CD4-positive, alpha-beta memory T cell (primary cell): Measurements from ENCODE around the gene SMOC1. TPM values are rescaled to one million over a fixed set of nuclear protein-coding genes. Genes with fewer than 3 reads are reported as not detected.
A peak's percentile ranks its signal among the peaks of the same experiment; 100 is the strongest.

Experiments used
- CTCF ChIA-PET: fragments of 350-600 bp; sonication (Branson Sonifier 250); formaldehyde crosslinking; loops from one replicate; lab custom pipeline; 2021; ENCODE audit warnings: inconsistent platforms; ENCODE audit not compliant: partially characterized antibody; lab: Charles Lee
- POLR2A ChIA-PET: fragments of 350-600 bp; sonication (Branson Sonifier 250); formaldehyde crosslinking; loops from one replicate; lab custom pipeline; 2021; ENCODE audit not compliant: partially characterized antibody; lab: Charles Lee
- DNase-seq, 5 donors: peaks; one replicate each; pipeline versions ENCODE4 v3.0.0 to v3.0.0-alpha.2; 2020 to 2022; ENCODE audit warnings: mixed read lengths in 1 of 5
- H3K27ac ChIP-seq: one replicate; pipeline ENCODE4 v1.7.0; 2013; ENCODE audit warnings: low read depth, low read length
- H3K27me3 ChIP-seq: 2 replicates; pipeline ENCODE4 v1.7.0; 2013; ENCODE audit warnings: mild to moderate bottlenecking, low read length, moderate library complexity; ENCODE audit not compliant: insufficient read depth
- H3K36me3 ChIP-seq: 2 replicates; pipeline ENCODE4 v1.7.0; 2013; ENCODE audit warnings: mild to moderate bottlenecking, low read length, moderate library complexity; ENCODE audit not compliant: insufficient read depth
- H3K4me1 ChIP-seq: 2 replicates; pipeline ENCODE4 v1.7.0; 2013; ENCODE audit warnings: mild to moderate bottlenecking, low read length, moderate library complexity; ENCODE audit not compliant: insufficient read depth
- H3K4me3 ChIP-seq, 2 donors: one replicate each; pipeline ENCODE4 v1.7.0; 2013; ENCODE audit warnings: low read length in 2 of 2, mild to moderate bottlenecking in 1 of 2
- H3K9me3 ChIP-seq, 2 donors: one replicate each; pipeline ENCODE4 v1.7.0; 2013; ENCODE audit warnings: low read length in 2 of 2, control low read depth in 1 of 2; ENCODE audit not compliant: control insufficient read depth in 1 of 2
- H3K27ac Mint-ChIP-seq, 7 donors: one replicate each; pipeline ENCODE4 v1.8.0; 2020 to 2021; ENCODE audit warnings: mixed read lengths in 7 of 7, mild to moderate bottlenecking in 6 of 7, inconsistent platforms in 3 of 7, moderate library complexity in 3 of 7
- H3K27me3 Mint-ChIP-seq, 2 donors: one replicate each; pipeline ENCODE4 v1.8.0; 2020 to 2021; ENCODE audit warnings: mixed read lengths in 2 of 2
- H3K36me3 Mint-ChIP-seq, 2 donors: one replicate each; pipeline ENCODE4 v1.8.0; 2020 to 2021; ENCODE audit warnings: mixed read lengths in 2 of 2, inconsistent platforms in 1 of 2, mild to moderate bottlenecking in 1 of 2
- H3K4me1 Mint-ChIP-seq, 4 donors: one replicate each; pipeline ENCODE4 v1.8.0; 2020 to 2021; ENCODE audit warnings: mixed read lengths in 4 of 4, mild to moderate bottlenecking in 1 of 4
- H3K4me3 Mint-ChIP-seq, 8 donors: one replicate each; pipeline ENCODE4 v1.8.0; 2020 to 2021; ENCODE audit warnings: mixed read lengths in 8 of 8, mild to moderate bottlenecking in 7 of 8, moderate library complexity in 6 of 8, inconsistent platforms in 3 of 8
- H3K9me3 Mint-ChIP-seq, 8 donors: one replicate each; pipeline ENCODE4 v1.8.0; 2020 to 2021; ENCODE audit warnings: mixed read lengths in 8 of 8, mild to moderate bottlenecking in 5 of 8, inconsistent platforms in 3 of 8, moderate library complexity in 1 of 8
- intact Hi-C: fragments of 100-400 bp; cut with micrococcal nuclease; formaldehyde crosslinking; loops from one replicate; pipeline ENCODE4 v1.15.1; 2023
- polyA plus RNA-seq, 2 donors: library from polyadenylated mRNA; unstranded; fragments of 300-500 nt; fragmentation: Illumina TruSeq; gene quantifications; one replicate each; pipeline ENCODE4 v1.2.3, GENCODE V29; 2021
- total RNA-seq, 2 experiments: library from RNA; stranded (reverse); gene quantifications; one replicate each; pipeline ENCODE4 v1.2.3, GENCODE V29; 2021

SMOC1 gene
- total and polyA plus RNA-seq, 4 experiments from 2014 or later: not detected

DNA sequence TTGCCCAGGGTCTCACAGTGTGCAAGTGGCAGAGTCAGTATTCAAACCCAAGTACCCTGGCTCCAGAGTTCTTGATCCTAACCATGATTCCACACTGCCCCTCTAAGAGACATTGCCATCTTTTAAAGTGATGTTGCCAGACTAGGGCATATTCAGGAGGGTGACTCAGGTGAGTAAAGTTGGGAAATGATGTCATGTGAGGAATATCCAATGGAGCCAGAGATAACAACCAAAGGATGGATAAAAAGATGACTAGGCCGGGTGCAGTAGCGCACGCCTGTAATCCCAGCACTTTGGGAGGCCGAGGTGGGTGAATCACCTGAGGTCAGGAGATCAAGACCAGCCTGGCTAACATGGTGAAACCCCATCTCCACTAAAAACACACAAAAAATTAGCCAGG is 85.6 kb downstream of the SMOC1 start:
- intact Hi-C loops: no loop called here
- H3K36me3 ChIP-seq: no peaks in the 10 kb centered on the region
- H3K4me1 ChIP-seq: no peaks in the 10 kb centered on the region
- H3K27me3 ChIP-seq: no peaks in the 10 kb centered on the region
- Mint-ChIP-seq H3K27ac (no peak overlapping the region), H3K4me3 (no peak overlapping the region), H3K9me3 (no peaks in the 10 kb centered on the region), H3K4me1 (no peaks in the 10 kb centered on the region), H3K27me3 (peaks cover 2 to 6% of the 10 kb centered on the region in 2 donors), H3K36me3 (no peaks in the 10 kb centered on the region)
- no peak for DNase-seq
- CTCF ChIA-PET: no interaction called here
- POLR2A ChIA-PET: no interaction called here
- H3K4me3 ChIP-seq: no peak overlapping the region
- no peak overlapping the region for H3K27ac ChIP-seq
- H3K9me3 ChIP-seq: no peaks in the 10 kb centered on the region

- Mint-ChIP-seq H3K9me3 (no peaks in the 10 kb centered on the region), H3K27me3 (peaks cover 2% of the 10 kb centered on the region in 2 donors), H3K36me3 (no peaks in the 10 kb centered on the region), H3K4me3 (no peak overlapping the region), H3K4me1 (no peaks in the 10 kb centered on the region), H3K27ac (no peak overlapping the region)
- Histone ChIP-seq H3K27ac (no peak overlapping the region), H3K36me3 (no peaks in the 10 kb centered on the region), H3K27me3 (peaks cover under 1% of the 10 kb centered on the region), H3K4me1 (no peaks in the 10 kb centered on the region), H3K9me3 (no peaks in the 10 kb centered on the region), H3K4me3 (no peak overlapping the region)
- intact Hi-C loops: no loop called here
- POLR2A ChIA-PET: no interaction called here
- CTCF ChIA-PET: no interaction called here
- DNase-seq: no peak
Observed at GRCh38 chr14:69968132-69968531, 88.9 kb downstream of the SMOC1 start.

- ChIA-PET CTCF (no interaction called here), POLR2A (no interaction called here)
- Histone ChIP-seq H3K36me3 (no peaks in the 10 kb centered on the region), H3K27ac (no peak overlapping the region), H3K4me1 (no peaks in the 10 kb centered on the region), H3K9me3 (no peaks in the 10 kb centered on the region), H3K27me3 (peaks cover 5% of the 10 kb centered on the region), H3K4me3 (no peak overlapping the region)
- intact Hi-C loops: no loop called here
- no peak for DNase-seq
- H3K4me1 Mint-ChIP-seq: no peaks in the 10 kb centered on the region
- peaks cover 2% of the 10 kb centered on the region in 2 donors for H3K27me3 Mint-ChIP-seq
- H3K27ac Mint-ChIP-seq: no peak overlapping the region
- H3K36me3 Mint-ChIP-seq: no peaks in the 10 kb centered on the region
- H3K4me3 Mint-ChIP-seq: no peak overlapping the region
- no peaks in the 10 kb centered on the region for H3K9me3 Mint-ChIP-seq
Observed at GRCh38 chr14:69968681-69969080, 89.5 kb downstream of the SMOC1 start.

GRCh38 chr14:69972755-69973154 is 93.5 kb downstream of the SMOC1 start:
- no peaks in the 10 kb centered on the region for H3K36me3 Mint-ChIP-seq
- no peak overlapping the region for H3K27ac Mint-ChIP-seq
- Histone ChIP-seq H3K36me3 (no peaks in the 10 kb centered on the region), H3K4me1 (no peaks in the 10 kb centered on the region), H3K4me3 (no peak overlapping the region), H3K27ac (no peak overlapping the region), H3K27me3 (peaks cover 5% of the 10 kb centered on the region), H3K9me3 (no peaks in the 10 kb centered on the region)
- ChIA-PET CTCF (no interaction called here), POLR2A (no interaction called here)
- no peaks in the 10 kb centered on the region for H3K4me1 Mint-ChIP-seq
- H3K4me3 Mint-ChIP-seq: no peak overlapping the region
- intact Hi-C loops: no loop called here
- no peaks in the 10 kb centered on the region for H3K9me3 Mint-ChIP-seq
- H3K27me3 Mint-ChIP-seq: peaks cover 6 to 12% of the 10 kb centered on the region in 2 donors
- DNase-seq: no peak

DNA sequence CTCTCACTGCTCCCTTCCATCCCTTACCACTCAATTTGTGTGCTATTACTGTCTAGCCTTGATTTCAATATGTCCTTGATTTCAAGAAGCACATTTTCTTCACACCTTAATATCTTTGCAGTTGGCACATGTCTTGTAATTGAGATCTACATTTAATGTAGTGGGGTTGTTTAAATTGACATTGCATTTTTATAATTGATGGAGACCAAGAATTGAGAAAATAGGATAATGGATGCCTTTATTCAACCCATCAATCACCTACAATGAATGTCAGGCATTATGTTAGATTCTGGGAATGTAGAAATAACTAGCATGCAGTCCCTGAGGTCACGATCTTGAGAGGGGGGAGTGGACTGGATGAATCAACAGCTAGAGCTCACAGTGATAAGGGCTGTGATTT is 94.6 kb downstream of the SMOC1 start:
- intact Hi-C loops: no loop called here
- no peaks in the 10 kb centered on the region for H3K4me1 ChIP-seq
- H3K4me3 ChIP-seq: no peak overlapping the region
- peaks cover 6 to 12% of the 10 kb centered on the region in 2 donors for H3K27me3 Mint-ChIP-seq
- H3K4me3 Mint-ChIP-seq: no peak overlapping the region
- POLR2A ChIA-PET: no interaction called here
- no peaks in the 10 kb centered on the region for H3K9me3 Mint-ChIP-seq
- no peak overlapping the region for H3K27ac ChIP-seq
- H3K4me1 Mint-ChIP-seq: no peaks in the 10 kb centered on the region
- H3K36me3 Mint-ChIP-seq: no peaks in the 10 kb centered on the region
- H3K9me3 ChIP-seq: no peaks in the 10 kb centered on the region
- H3K27me3 ChIP-seq: peaks cover 5% of the 10 kb centered on the region
- no peak overlapping the region for H3K27ac Mint-ChIP-seq
- no peaks in the 10 kb centered on the region for H3K36me3 ChIP-seq
- CTCF ChIA-PET: no interaction called here
- DNase-seq: no peak

DNA sequence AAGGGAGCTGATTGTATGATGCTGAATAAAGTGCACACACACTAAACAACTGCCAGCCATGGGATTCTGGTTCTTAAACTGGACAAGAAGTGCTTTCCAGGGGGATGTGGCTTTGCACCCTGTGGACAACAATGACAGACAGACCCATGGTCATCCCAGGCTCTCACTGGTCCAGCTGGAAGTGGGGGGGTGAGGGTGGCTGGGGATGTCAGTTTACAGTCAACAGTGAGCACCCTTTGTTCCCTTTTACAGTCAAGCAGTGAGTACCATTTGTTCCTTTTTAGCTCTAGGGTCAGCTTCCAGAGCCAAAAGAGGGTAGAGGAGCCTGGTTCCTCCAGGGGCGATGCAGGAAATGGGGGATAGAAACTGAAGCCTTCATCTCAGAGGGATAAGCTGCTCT is 100.7 kb downstream of the SMOC1 start:
- no peaks in the 10 kb centered on the region for H3K36me3 Mint-ChIP-seq
- Histone ChIP-seq H3K4me3 (no peak overlapping the region), H3K36me3 (no peaks in the 10 kb centered on the region), H3K4me1 (no peaks in the 10 kb centered on the region), H3K27ac (no peak overlapping the region), H3K9me3 (no peaks in the 10 kb centered on the region), H3K27me3 (peaks cover 3% of the 10 kb centered on the region)
- CTCF ChIA-PET: no interaction called here
- POLR2A ChIA-PET: no interaction called here
- H3K4me1 Mint-ChIP-seq: no peaks in the 10 kb centered on the region
- H3K27me3 Mint-ChIP-seq: peaks cover 15 to 22% of the 10 kb centered on the region in 2 donors
- no peak for DNase-seq
- peaks cover 0 to 3% (median 0%) of the 10 kb centered on the region in 8 donors for H3K9me3 Mint-ChIP-seq
- H3K27ac Mint-ChIP-seq: no peak overlapping the region
- intact Hi-C loops: no loop called here
- H3K4me3 Mint-ChIP-seq: no peak overlapping the region

DNA sequence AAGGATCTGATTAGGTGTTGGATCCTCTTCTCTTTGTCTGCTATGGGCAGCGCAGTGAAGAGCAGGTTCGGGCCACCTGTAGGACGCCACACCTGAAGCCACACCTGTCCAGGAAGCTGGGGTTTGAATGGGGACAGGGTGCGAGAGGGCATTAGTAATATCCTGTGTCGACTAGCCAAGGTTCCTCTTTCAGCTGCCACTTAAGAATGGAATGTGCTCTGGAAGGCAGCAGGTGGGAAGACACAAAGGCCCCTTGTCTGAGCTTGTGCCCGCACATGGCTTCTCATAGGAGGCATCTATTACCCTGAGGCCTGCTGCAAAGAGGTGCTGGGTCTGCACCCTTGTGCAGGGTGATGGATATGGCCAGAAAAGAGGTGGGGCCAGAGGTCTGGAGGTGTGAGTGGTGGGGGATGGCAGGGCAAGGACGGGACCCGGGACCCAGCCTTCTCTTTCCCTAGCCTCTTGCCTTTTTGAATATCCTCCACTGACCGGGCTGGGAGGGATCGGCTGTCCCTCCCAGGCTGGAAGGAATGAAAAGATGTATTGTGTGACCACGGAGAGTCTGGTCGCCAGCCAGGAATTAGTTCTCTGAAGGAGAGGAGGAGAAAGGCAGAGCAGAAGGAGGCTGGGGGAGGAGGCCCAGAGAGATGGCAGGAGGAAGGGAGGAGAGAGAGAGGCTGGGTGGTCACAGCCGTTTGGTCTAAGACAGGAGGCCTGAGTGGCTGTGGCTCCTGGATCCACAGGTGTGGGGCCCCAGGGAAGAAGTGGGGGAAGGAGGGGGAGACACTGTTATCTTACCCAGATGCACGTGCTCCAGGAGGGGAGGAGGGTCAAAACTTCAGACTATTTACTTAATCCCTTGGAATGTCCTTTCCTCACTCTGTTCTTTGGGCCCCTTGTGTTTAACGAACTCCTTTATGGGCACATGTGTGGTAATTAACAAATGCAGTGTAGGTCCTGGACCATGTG is 101.5 kb downstream of the SMOC1 start:
- POLR2A ChIA-PET: no interaction called here
- H3K4me1 ChIP-seq: no peaks in the 10 kb centered on the region
- CTCF ChIA-PET: no interaction called here
- H3K27me3 ChIP-seq: peaks cover 3% of the 10 kb centered on the region
- no peak overlapping the region for H3K4me3 Mint-ChIP-seq
- no peaks in the 10 kb centered on the region for H3K9me3 ChIP-seq
- intact Hi-C loops: no loop called here
- no peak for DNase-seq
- H3K9me3 Mint-ChIP-seq: peaks cover 0 to 3% (median 0%) of the 10 kb centered on the region in 8 donors
- no peak overlapping the region for H3K27ac ChIP-seq
- no peaks in the 10 kb centered on the region for H3K36me3 ChIP-seq
- H3K4me3 ChIP-seq: no peak overlapping the region
- no peaks in the 10 kb centered on the region for H3K4me1 Mint-ChIP-seq
- peak overlapping the region in 1 of 7 donors; percentile 61 for H3K27ac Mint-ChIP-seq
- H3K36me3 Mint-ChIP-seq: no peaks in the 10 kb centered on the region
- peaks cover 13 to 18% of the 10 kb centered on the region in 2 donors for H3K27me3 Mint-ChIP-seq
